Measurements from ENCODE around the gene ATOX1.
"Not testable (repeated sequence)": the region's sequence is repeated elsewhere in the genome, so short reads cannot be mapped to it uniquely, and the experiment has no call there.

The ATOX1 gene

GRCh38 chr5:151700296-151700695, 58.1 kb downstream of the ATOX1 start:
- Histone ChIP-seq H3K36me3 (ENCODE audit: control insufficient read depth, insufficient read depth, low read length) (no peaks in the 10 kb centered on the region), H3K9me3 (ENCODE audit: control insufficient read depth, low read length) (no peaks in the 10 kb centered on the region), H3K4me1 (peaks cover 33% of the 10 kb centered on the region), H2AFZ (peak overlapping the region; percentile 41), H3K79me2 (no peaks in the 10 kb centered on the region), H3K27ac (peak overlapping the region; percentile 33), H3K4me3 (ENCODE audit: low read depth, low read length) (no peak overlapping the region), H3K27me3 (ENCODE audit: control insufficient read depth, insufficient read depth, low read length) (no peaks in the 10 kb centered on the region), H3K4me2 (ENCODE audit: low read length) (no peak overlapping the region), H3K9ac (no peak overlapping the region)
- TF ChIP-seq, protein P1, sequence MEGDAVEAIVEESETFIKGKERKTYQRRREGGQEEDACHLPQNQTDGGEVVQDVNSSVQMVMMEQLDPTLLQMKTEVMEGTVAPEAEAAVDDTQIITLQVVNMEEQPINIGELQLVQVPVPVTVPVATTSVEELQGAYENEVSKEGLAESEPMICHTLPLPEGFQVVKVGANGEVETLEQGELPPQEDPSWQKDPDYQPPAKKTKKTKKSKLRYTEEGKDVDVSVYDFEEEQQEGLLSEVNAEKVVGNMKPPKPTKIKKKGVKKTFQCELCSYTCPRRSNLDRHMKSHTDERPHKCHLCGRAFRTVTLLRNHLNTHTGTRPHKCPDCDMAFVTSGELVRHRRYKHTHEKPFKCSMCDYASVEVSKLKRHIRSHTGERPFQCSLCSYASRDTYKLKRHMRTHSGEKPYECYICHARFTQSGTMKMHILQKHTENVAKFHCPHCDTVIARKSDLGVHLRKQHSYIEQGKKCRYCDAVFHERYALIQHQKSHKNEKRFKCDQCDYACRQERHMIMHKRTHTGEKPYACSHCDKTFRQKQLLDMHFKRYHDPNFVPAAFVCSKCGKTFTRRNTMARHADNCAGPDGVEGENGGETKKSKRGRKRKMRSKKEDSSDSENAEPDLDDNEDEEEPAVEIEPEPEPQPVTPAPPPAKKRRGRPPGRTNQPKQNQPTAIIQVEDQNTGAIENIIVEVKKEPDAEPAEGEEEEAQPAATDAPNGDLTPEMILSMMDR (IDR thresholded peaks at IDR 0.05), result no peak

- Histone ChIP-seq H3K9ac (no peak overlapping the region), H2AFZ (peak overlapping the region; percentile 76), H3K36me3 (ENCODE audit: control insufficient read depth, insufficient read depth, low read length) (no peaks in the 10 kb centered on the region), H3K4me1 (peaks cover 33% of the 10 kb centered on the region), H3K27ac (peak overlapping the region; percentile 89), H3K9me3 (ENCODE audit: control insufficient read depth, low read length) (no peaks in the 10 kb centered on the region), H3K4me2 (ENCODE audit: low read length) (peak overlapping the region; percentile 64), H3K27me3 (ENCODE audit: control insufficient read depth, insufficient read depth, low read length) (no peaks in the 10 kb centered on the region), H3K79me2 (no peaks in the 10 kb centered on the region), H3K4me3 (ENCODE audit: low read depth, low read length) (no peak overlapping the region)
- TF ChIP-seq, protein P1 (IDR thresholded peaks at IDR 0.05), result no peak
Observed at GRCh38 chr5:151699071-151699901, 59.1 kb downstream of the ATOX1 start.

GRCh38 chr5:151698081-151698480, 60.4 kb downstream of the ATOX1 start:
- H3K9ac ChIP-seq; H3K9me3 ChIP-seq (ENCODE audit: control insufficient read depth, low read length); H3K79me2 ChIP-seq; H3K36me3 ChIP-seq (ENCODE audit: control insufficient read depth, insufficient read depth, low read length); H3K4me3 ChIP-seq (ENCODE audit: low read depth, low read length); H3K27ac ChIP-seq; H3K27me3 ChIP-seq (ENCODE audit: control insufficient read depth, insufficient read depth, low read length); H2AFZ ChIP-seq; H3K4me2 ChIP-seq (ENCODE audit: low read length): not testable (repeated sequence)
- H3K4me1 ChIP-seq, result peaks cover 25% of the 10 kb centered on the region

- H3K4me2 ChIP-seq (ENCODE audit: low read length), result no peak overlapping the region
- no peak overlapping the region for H3K9ac ChIP-seq
- no peak overlapping the region for H3K4me3 ChIP-seq (ENCODE audit: low read depth, low read length)
- no peaks in the 10 kb centered on the region for H3K79me2 ChIP-seq
- TF ChIP-seq, protein P1 (IDR thresholded peaks at IDR 0.05), result no peak
- H2AFZ ChIP-seq, result peak overlapping the region; percentile 5
- no peak overlapping the region for H3K27ac ChIP-seq
- H3K27me3 ChIP-seq (ENCODE audit: control insufficient read depth, insufficient read depth, low read length), result no peaks in the 10 kb centered on the region
- H3K9me3 ChIP-seq (ENCODE audit: control insufficient read depth, low read length), result no peaks in the 10 kb centered on the region
- H3K4me1 ChIP-seq, result peaks cover 22% of the 10 kb centered on the region
- H3K36me3 ChIP-seq (ENCODE audit: control insufficient read depth, insufficient read depth, low read length), result no peaks in the 10 kb centered on the region
Observed at GRCh38 chr5:151697452-151697851, 61.0 kb downstream of the ATOX1 start.

DNA sequence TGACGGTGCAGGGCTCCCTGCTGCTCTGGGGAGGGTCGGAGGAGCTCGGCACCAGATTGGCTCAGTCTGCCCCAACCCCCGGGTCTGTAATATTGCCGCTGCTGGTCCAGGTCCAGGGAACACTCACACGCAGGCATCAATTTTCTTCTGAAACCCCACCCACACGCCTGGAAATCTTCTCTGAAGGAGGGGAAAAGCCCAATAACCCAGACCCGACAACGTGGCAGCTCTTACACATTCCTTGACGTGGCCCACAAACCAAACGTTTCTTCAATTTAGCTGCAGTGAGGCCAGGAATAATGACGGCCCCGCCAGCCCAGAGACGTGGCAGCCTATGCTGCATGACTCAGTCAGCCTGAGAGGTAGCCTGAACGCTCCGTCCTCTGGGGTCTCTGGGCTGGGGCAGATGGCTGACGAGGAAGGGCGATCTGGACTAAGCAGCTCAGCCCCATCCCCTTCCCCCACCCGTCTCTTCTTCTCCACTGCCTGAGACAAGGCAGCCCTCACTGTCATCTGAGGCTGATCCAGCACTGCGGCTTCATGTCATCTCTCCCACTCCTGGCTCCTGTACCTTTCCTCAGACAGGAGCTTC, 61.9 kb downstream of the ATOX1 start:
- TF ChIP-seq, protein P1 (IDR thresholded peaks at IDR 0.05), result no peak
- H3K4me3 ChIP-seq (ENCODE audit: low read depth, low read length), result no peak overlapping the region

More for the DNA sequence above, 61.9 kb downstream of the ATOX1 start:
- no peaks in the 10 kb centered on the region for H3K9me3 ChIP-seq (ENCODE audit: control insufficient read depth, low read length)
- H3K79me2 ChIP-seq, result no peaks in the 10 kb centered on the region
- peaks cover 24% of the 10 kb centered on the region for H3K4me1 ChIP-seq
- H3K36me3 ChIP-seq (ENCODE audit: control insufficient read depth, insufficient read depth, low read length), result no peaks in the 10 kb centered on the region
- H3K27me3 ChIP-seq (ENCODE audit: control insufficient read depth, insufficient read depth, low read length), result no peaks in the 10 kb centered on the region
- no peak overlapping the region for H3K27ac ChIP-seq
- no peak overlapping the region for H3K9ac ChIP-seq
- no peak overlapping the region for H3K4me2 ChIP-seq (ENCODE audit: low read length)
- no peak overlapping the region for H2AFZ ChIP-seq
